Thyroid gland (tissue), 4 donors: ENCODE results near the gene ENKD1.

Experiments
- CTCF ChIP-seq, 6 experiments: fragments of 200-600 bp in 3 of 6; fragments of 450-650 bp in 3 of 6; sonication (generic) in 3 of 6; IDR thresholded peaks; one replicate each; pipeline ENCODE4 v1.5.1; 2016 to 2019; ENCODE audit warnings: antibody characterized with exemption in 6 of 6, mild to moderate bottlenecking in 2 of 6, inconsistent platforms in 1 of 6, moderate library complexity in 1 of 6
- POLR2A ChIP-seq, 2 donors: fragments of 450-650 bp; IDR thresholded peaks; one replicate each; pipeline ENCODE4 v1.6.1; 2017; ENCODE audit warnings: antibody characterized with exemption in 2 of 2, mild to moderate bottlenecking in 2 of 2, moderate library complexity in 1 of 2

- TF ChIP-seq CTCF (IDR thresholded peaks at IDR 0.05), result no peak
- no peak for TF ChIP-seq POLR2A (IDR thresholded peaks at IDR 0.05)
Observed at GRCh38 chr16:67679935-67680897, 13.7 kb upstream of the ENKD1 start.
